NT2/D1 (cell line): ENCODE measurements around the gene ATP13A3.
"Not testable (repeated sequence)": the region's sequence is repeated elsewhere in the genome, so short reads cannot be mapped to it uniquely, and the experiment has no call there.

Experiments used
- SUZ12 ChIP-seq: IDR thresholded peaks from 2 replicates; pipeline ENCODE4 v1.6.1; 2011; ENCODE audit not compliant: insufficient read length, insufficient read depth; ENCODE audit errors: extremely low read depth
- YY1 ChIP-seq: IDR thresholded peaks from 2 replicates; pipeline ENCODE4 v1.6.1; 2011; ENCODE audit not compliant: insufficient read length, insufficient read depth
- ZNF274 ChIP-seq: IDR thresholded peaks from 2 replicates; pipeline ENCODE4 v1.6.1; 2011; ENCODE audit warnings: mild to moderate bottlenecking, low read depth, low read length

GRCh38 chr3:194520201-194520600 lies 33.4 kb upstream of the ATP13A3 start:
- TF ChIP-seq ZNF274, YY1, SUZ12: not testable (repeated sequence)
